Fibroblast of mammary gland (primary cell): Measurements from ENCODE around the gene CNOT4.
A peak's percentile ranks its signal among the peaks of the same experiment; 100 is the strongest.

Source experiments
- DNase-seq: peaks from one replicate; pipeline ENCODE4 v3.0.0-alpha.2; 2010; ENCODE audit warnings: low read depth
- H3K4me3 ChIP-seq: 2 replicates; pipeline ENCODE4 v1.5.1; 2011; ENCODE audit warnings: low read depth, mild to moderate bottlenecking, low read length, moderate library complexity; ENCODE audit not compliant: control insufficient read depth
- CTCF ChIP-seq: conservative IDR thresholded peaks from 2 replicates; pipeline ENCODE4 v1.5.1; 2011; ENCODE audit warnings: low read depth, low read length, inconsistent platforms; ENCODE audit not compliant: control insufficient read depth, insufficient read depth

The CNOT4 gene

GRCh38 chr7:135427166-135427565 is 82.7 kb downstream of the CNOT4 start:
- no peak for TF ChIP-seq CTCF
- no peak overlapping the region for H3K4me3 ChIP-seq
- DNase-seq: no peak

- no peak overlapping the region for H3K4me3 ChIP-seq
- no peak for DNase-seq
- no peak for TF ChIP-seq CTCF
Observed at GRCh38 chr7:135425036-135425435, 84.9 kb downstream of the CNOT4 start.

GRCh38 chr7:135420786-135421185 is 89.1 kb downstream of the CNOT4 start:
- H3K4me3 ChIP-seq: no peak overlapping the region
- DNase-seq: peak; percentile 23
- no peak for TF ChIP-seq CTCF

GRCh38 chr7:135416431-135416830 is 93.5 kb downstream of the CNOT4 start:
- no peak overlapping the region for H3K4me3 ChIP-seq
- DNase-seq: no peak
- TF ChIP-seq CTCF: no peak

GRCh38 chr7:135414850-135415439 is 95.0 kb downstream of the CNOT4 start:
- peak; percentile 63 for TF ChIP-seq CTCF
- no peak overlapping the region for H3K4me3 ChIP-seq
- DNase-seq: peak; percentile 75

GRCh38 chr7:135414208-135414607 is 95.7 kb downstream of the CNOT4 start:
- no peak for DNase-seq
- no peak for TF ChIP-seq CTCF
- H3K4me3 ChIP-seq: no peak overlapping the region

- H3K4me3 ChIP-seq: no peak overlapping the region
- TF ChIP-seq CTCF: no peak
- DNase-seq: no peak
Observed at GRCh38 chr7:135411098-135411497, 98.8 kb downstream of the CNOT4 start.
